GM19023 (cell line): ENCODE results near the gene ADO.
"Not testable (repeated sequence)": the region's sequence is repeated elsewhere in the genome, so short reads cannot be mapped to it uniquely, and the experiment has no call there.

ENCODE experiments used
- ATAC-seq: cut with Tn5 transposase; IDR thresholded peaks from one replicate; pipeline ENCODE4 v1.9.1; 2021; ENCODE audit warnings: mild to moderate bottlenecking, moderate library complexity; ENCODE audit not compliant: unreplicated experiment

Gene ADO

GRCh38 chr10:62804356-62805230 is at the start of gene ADO:
TSS of gene ADO (plus strand) at chr10:62804720. CDS start at chr10:62805060, 340 bp downstream.
- peak; percentile 83 for ATAC-seq

- ATAC-seq = no peak
These were observed 49.6 kb upstream of the ADO start for GRCh38 chr10:62754963-62755362.

GRCh38 chr10:62755662-62756653 is 48.6 kb upstream of the ADO start:
- ATAC-seq = no peak

GRCh38 chr10:62759599-62760175 is 44.8 kb upstream of the ADO start:
- no peak for ATAC-seq

- no peak for ATAC-seq
These were observed 44.1 kb upstream of the ADO start for GRCh38 chr10:62760401-62760800.

- ATAC-seq = no peak
These were observed 43.4 kb upstream of the ADO start for GRCh38 chr10:62761115-62761514.

- no peak for ATAC-seq
These were observed 41.4 kb upstream of the ADO start for GRCh38 chr10:62763155-62763554.

- no peak for ATAC-seq
These were observed 40.5 kb upstream of the ADO start for GRCh38 chr10:62764011-62764410.

GRCh38 chr10:62765726-62766125 is 38.8 kb upstream of the ADO start:
- ATAC-seq = no peak

GRCh38 chr10:62766386-62766785 is 38.1 kb upstream of the ADO start:
- no peak for ATAC-seq

GRCh38 chr10:62769574-62770242 is 34.8 kb upstream of the ADO start:
- peak; percentile 74 for ATAC-seq

- no peak for ATAC-seq
These were observed 32.1 kb upstream of the ADO start for GRCh38 chr10:62772186-62772974.

- ATAC-seq = peak; percentile 48
These were observed 26.4 kb upstream of the ADO start for GRCh38 chr10:62778125-62778524.

GRCh38 chr10:62779487-62780248 is 24.9 kb upstream of the ADO start:
- peak; percentile 95 for ATAC-seq

- not testable (repeated sequence) for ATAC-seq
These were observed 20.0 kb upstream of the ADO start for GRCh38 chr10:62784537-62784936.

GRCh38 chr10:62788285-62788684 is 16.2 kb upstream of the ADO start:
- ATAC-seq = not testable (repeated sequence)

- ATAC-seq = no peak
These were observed 15.6 kb upstream of the ADO start for GRCh38 chr10:62788861-62789467.

GRCh38 chr10:62790019-62790555 is 14.4 kb upstream of the ADO start:
- ATAC-seq = no peak
